Esophagus squamous epithelium (tissue), 5 donors: Measurements from ENCODE around the gene NCBP2. TPM values are rescaled to one million over a fixed set of nuclear protein-coding genes. Genes with fewer than 3 reads are reported as not detected.

Experiments
- DNase-seq: peaks from one replicate; lab custom pipeline; 2025; lab: John Stamatoyannopoulos, UW
- H3K27ac ChIP-seq, 4 donors: fragments of 200-600 bp; sonication (generic); one replicate each; pipeline ENCODE4 v1.5.1; 2016 to 2019; ENCODE audit warnings: mild to moderate bottlenecking in 1 of 4
- H3K27me3 ChIP-seq, 4 donors: fragments of 200-600 bp; sonication (generic); 1 replicate in 3 of 4; 2 replicates in 1 of 4; pipeline versions ENCODE4 v1.5.1 to v1.6.0; 2017 to 2021; ENCODE audit warnings: antibody characterized with exemption in 1 of 4
- H3K36me3 ChIP-seq, 3 donors: fragments of 200-600 bp; sonication (generic); one replicate each; pipeline ENCODE4 v1.5.1; 2016 to 2019
- H3K4me1 ChIP-seq, 3 donors: fragments of 200-600 bp; sonication (generic); one replicate each; pipeline ENCODE4 v1.5.1; 2017 to 2019
- H3K4me3 ChIP-seq, 4 donors: fragments of 200-600 bp; sonication (generic); 1 replicate in 3 of 4; 2 replicates in 1 of 4; pipeline ENCODE4 v1.5.1; 2016 to 2019; ENCODE audit warnings: mild to moderate bottlenecking in 2 of 4, moderate library complexity in 1 of 4
- H3K9me3 ChIP-seq, 3 donors: fragments of 200-600 bp; sonication (generic); one replicate each; pipeline ENCODE4 v1.5.1; 2016 to 2019
- POLR2A ChIP-seq, 4 donors: fragments of 450-650 bp; IDR thresholded peaks; one replicate each; pipeline ENCODE4 v1.6.1; 2017; ENCODE audit warnings: antibody characterized with exemption in 4 of 4, mild to moderate bottlenecking in 4 of 4, moderate library complexity in 3 of 4
- WGBS, 2 donors: methylation state at CpG; one replicate each; pipeline ENCODE4 v1.1.5; 2018; 5-methylcytosine and 5-hydroxymethylcytosine counted together
- intact Hi-C: fragments of 100-400 bp; cut with DNase I; formaldehyde crosslinking; loops from one replicate; pipeline ENCODE4 v1.15.0; 2022
- total RNA-seq, 4 donors: library from RNA; depleted of rRNA; stranded (reverse); fragments of >200 nt; gene quantifications; one replicate each; pipeline ENCODE4 v1.1.0, GENCODE V29; 2016
- TF ChIP-seq, protein P1 (sequence below), 6 experiments: fragments of 450-650 bp in 4 of 6; fragments of 200-600 bp in 2 of 6; sonication (generic) in 2 of 6; IDR thresholded peaks; one replicate each; pipeline ENCODE4 v1.5.1; 2016 to 2019; ENCODE audit warnings: antibody characterized with exemption in 6 of 6, mild to moderate bottlenecking in 4 of 6, moderate library complexity in 4 of 6
- donor health status: DM: yes; HTN: yes; CAD: no.

Gene NCBP2
- total RNA-seq, 4 donors from 2014 or later: 21.1 to 47.0 (median 33.5) TPM

DNA sequence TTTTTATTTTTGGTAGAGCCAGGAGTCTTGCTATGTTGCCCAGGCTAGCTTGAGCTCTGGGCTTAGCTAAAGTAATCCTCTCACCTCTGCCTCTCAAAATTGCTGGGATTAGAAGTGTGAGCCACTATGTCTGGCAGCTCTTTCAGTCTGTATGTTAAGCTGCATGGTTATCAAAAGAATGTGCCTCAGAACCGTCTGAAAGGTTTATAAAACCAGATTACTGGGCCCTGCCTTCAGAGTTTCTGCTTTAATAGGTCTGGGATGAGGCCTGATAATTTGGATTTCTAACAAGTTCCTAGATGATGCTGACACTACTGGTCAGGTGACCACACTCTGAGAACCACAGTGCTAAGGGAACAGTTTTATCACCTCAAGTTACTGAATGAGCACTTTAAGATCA lies 40.0 kb downstream of the NCBP2 start:
- whole genome bisulfite sequencing, 2 donors: 77 to 86% methylated on average over 1 of the region's 1 CpG
- no peaks in the 10 kb centered on the region for H3K9me3 ChIP-seq
- TF ChIP-seq, protein P1, sequence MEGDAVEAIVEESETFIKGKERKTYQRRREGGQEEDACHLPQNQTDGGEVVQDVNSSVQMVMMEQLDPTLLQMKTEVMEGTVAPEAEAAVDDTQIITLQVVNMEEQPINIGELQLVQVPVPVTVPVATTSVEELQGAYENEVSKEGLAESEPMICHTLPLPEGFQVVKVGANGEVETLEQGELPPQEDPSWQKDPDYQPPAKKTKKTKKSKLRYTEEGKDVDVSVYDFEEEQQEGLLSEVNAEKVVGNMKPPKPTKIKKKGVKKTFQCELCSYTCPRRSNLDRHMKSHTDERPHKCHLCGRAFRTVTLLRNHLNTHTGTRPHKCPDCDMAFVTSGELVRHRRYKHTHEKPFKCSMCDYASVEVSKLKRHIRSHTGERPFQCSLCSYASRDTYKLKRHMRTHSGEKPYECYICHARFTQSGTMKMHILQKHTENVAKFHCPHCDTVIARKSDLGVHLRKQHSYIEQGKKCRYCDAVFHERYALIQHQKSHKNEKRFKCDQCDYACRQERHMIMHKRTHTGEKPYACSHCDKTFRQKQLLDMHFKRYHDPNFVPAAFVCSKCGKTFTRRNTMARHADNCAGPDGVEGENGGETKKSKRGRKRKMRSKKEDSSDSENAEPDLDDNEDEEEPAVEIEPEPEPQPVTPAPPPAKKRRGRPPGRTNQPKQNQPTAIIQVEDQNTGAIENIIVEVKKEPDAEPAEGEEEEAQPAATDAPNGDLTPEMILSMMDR (IDR thresholded peaks at IDR 0.05): no peak
- no peak for TF ChIP-seq POLR2A (IDR thresholded peaks at IDR 0.05)
- DNase-seq: no peak
- peaks cover 0 to 80% (median 25%) of the 10 kb centered on the region in 3 donors for H3K36me3 ChIP-seq
- intact Hi-C loops: no loop called here
- H3K4me3 ChIP-seq: no peak overlapping the region
- H3K4me1 ChIP-seq: no peaks in the 10 kb centered on the region
- H3K27me3 ChIP-seq: no peaks in the 10 kb centered on the region
- no peak overlapping the region for H3K27ac ChIP-seq

DNA sequence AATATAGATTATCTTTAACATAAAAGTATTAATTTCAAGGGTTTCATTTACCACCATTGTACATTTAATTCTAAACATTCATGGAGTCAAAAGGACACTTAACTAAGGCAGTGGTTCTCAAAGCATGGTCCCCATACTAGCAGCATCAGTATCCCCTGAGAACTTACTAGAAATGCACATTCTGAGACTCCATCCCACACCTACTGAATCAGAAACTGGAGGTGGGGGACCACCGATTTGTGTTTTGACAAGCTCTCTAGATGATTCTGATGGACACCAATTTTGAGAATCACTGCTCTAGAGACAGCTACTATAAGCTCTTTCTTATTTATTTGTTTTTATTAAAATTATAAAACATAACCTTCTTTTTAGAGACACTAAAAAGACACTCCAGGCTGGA lies 40.6 kb downstream of the NCBP2 start:
- TF ChIP-seq, protein P1 (IDR thresholded peaks at IDR 0.05): no peak
- no peak for TF ChIP-seq POLR2A (IDR thresholded peaks at IDR 0.05)
- no peak overlapping the region for H3K27ac ChIP-seq
- peaks cover 0 to 75% (median 25%) of the 10 kb centered on the region in 3 donors for H3K36me3 ChIP-seq
- H3K4me1 ChIP-seq: no peaks in the 10 kb centered on the region
- no peaks in the 10 kb centered on the region for H3K27me3 ChIP-seq
- no peaks in the 10 kb centered on the region for H3K9me3 ChIP-seq
- no peak overlapping the region for H3K4me3 ChIP-seq
- WGBS, 2 donors: 58 to 75% methylated on average over 1 of the region's 1 CpG
- no peak for DNase-seq
- intact Hi-C loops: no loop called here

DNA sequence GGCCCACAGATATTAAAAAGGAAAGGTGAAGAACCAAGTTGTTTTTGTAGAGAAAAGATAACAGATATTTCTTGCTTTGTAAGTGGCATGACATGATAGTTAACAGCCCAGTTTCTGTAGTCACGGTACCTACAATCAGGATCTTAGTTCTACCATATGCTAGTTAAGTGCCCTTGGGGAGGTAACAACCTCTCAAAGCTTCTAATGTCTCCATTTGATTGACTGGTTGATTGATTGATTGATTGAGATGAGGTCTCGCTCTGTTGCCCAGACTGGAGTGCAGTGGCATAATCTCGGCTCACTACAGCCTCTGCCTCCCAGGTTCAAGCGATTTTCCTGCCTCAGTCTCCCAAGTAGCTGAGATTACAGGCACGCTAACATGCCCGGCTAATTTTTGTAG lies 46.1 kb downstream of the NCBP2 start:
- TF ChIP-seq, protein P1 (IDR thresholded peaks at IDR 0.05): no peak
- no peak for TF ChIP-seq POLR2A (IDR thresholded peaks at IDR 0.05)
- no peak overlapping the region for H3K4me3 ChIP-seq
- no peaks in the 10 kb centered on the region for H3K4me1 ChIP-seq
- H3K9me3 ChIP-seq: no peaks in the 10 kb centered on the region
- no peaks in the 10 kb centered on the region for H3K27me3 ChIP-seq
- 95 to 97% methylated on average over 6 of the region's 6 CpGs for WGBS, 2 donors
- DNase-seq: no peak
- no peak overlapping the region for H3K27ac ChIP-seq
- intact Hi-C loops: no loop called here
- H3K36me3 ChIP-seq: peaks cover 0 to 30% (median 0%) of the 10 kb centered on the region in 3 donors

DNA sequence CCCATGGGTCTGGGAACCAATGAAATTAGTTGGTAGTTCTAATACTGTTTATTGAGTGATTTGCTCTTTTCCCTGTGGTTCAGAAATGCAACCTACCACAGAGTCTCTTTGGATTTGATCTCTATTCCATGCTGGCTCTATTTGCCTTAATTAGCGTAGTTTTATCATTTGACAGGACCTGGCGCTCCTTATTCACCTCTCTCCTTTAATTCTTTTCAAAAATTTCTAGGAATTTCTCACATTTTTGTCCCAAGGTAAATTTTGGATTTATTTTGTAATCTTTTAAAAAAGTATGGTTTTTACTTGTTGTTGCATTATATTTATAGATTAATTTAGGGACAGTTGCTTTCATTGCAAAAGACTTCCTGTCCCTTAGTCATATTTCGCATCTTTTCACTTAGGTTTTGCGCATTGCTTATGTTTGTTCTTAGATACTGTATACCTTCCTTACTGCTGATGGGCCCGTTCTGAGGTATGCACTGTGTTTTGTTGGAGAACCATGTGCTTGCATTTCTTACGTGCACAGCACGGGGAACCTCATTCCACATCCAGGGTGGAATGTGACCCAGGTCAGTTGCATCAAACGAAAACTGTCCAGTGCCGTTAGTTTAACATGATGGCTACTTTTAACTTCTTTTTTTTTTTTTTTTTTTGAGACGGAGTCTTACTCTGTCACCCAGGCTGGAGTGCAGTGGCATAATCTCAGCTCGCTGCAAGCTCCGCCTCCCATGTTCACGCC lies 47.6 kb downstream of the NCBP2 start:
- peaks cover 0 to 25% (median 0%) of the 10 kb centered on the region in 3 donors for H3K36me3 ChIP-seq
- H3K4me1 ChIP-seq: no peaks in the 10 kb centered on the region
- no peak overlapping the region for H3K27ac ChIP-seq
- H3K27me3 ChIP-seq: no peaks in the 10 kb centered on the region
- no peak for DNase-seq
- TF ChIP-seq, protein P1 (IDR thresholded peaks at IDR 0.05): no peak
- no peak for TF ChIP-seq POLR2A (IDR thresholded peaks at IDR 0.05)
- 95 to 100% methylated on average over 8 to 13 of the region's 13 CpGs for WGBS, 2 donors
- intact Hi-C loops: no loop called here
- no peaks in the 10 kb centered on the region for H3K9me3 ChIP-seq
- H3K4me3 ChIP-seq: no peak overlapping the region

DNA sequence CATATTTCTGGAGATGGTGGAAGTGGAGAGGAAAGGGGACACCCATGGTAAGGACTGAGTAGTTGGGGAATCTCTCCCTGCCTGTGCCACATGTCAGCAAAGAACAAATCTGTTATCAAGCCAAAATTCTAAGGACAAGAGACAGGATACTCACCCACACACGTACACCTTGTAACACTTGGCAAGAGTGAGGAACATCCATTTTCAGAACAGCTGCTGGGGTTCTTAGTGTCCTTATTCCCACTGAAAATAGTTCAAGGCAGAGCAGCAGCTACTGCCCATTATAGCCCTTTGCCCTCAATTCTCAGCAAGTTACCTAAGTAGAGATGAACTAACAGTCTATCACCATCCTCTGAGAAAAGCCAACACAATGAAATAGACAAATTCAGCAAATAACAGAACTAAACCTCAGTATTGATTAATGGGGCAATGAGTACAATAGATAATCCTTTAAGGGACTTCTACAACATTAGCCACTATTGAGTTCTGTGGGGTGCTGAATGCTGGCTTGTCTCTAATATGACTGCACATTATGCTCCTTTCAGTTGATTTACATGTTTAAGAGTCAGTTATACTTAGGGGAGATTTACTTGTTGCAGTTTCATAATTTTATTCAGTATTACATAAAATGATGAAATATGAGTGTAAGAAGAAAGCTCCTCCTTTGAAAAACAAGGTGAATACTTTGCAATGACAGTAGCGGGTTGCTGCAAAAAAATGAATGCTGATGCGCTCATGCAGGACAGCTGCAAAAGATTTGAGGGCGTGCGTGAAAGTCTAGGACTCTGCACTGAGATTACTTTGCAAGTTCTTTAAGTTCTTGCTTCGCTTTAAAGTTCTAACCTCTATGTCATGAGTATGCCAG lies 52.3 kb downstream of the NCBP2 start:
- H3K27ac ChIP-seq: no peak overlapping the region
- intact Hi-C loops: no loop called here
- H3K4me1 ChIP-seq: no peaks in the 10 kb centered on the region
- no peaks in the 10 kb centered on the region for H3K27me3 ChIP-seq
- no peak for DNase-seq
- 91 to 93% methylated on average over 6 of the region's 6 CpGs for WGBS, 2 donors
- H3K9me3 ChIP-seq: no peaks in the 10 kb centered on the region
- H3K36me3 ChIP-seq: peaks cover 0 to 66% (median 16%) of the 10 kb centered on the region in 3 donors
- TF ChIP-seq, protein P1 (IDR thresholded peaks at IDR 0.05): no peak
- no peak for TF ChIP-seq POLR2A (IDR thresholded peaks at IDR 0.05)
- no peak overlapping the region for H3K4me3 ChIP-seq
